HG02678 (cell line): ENCODE data around the gene PRKAR1A.

Source experiments
- ATAC-seq: cut with Tn5 transposase; IDR thresholded peaks from one replicate; pipeline ENCODE4 v1.9.1; 2021; ENCODE audit warnings: mild to moderate bottlenecking, moderate library complexity; ENCODE audit not compliant: unreplicated experiment

PRKAR1A gene

GRCh38 chr17:68541816-68542215 is 29.6 kb downstream of the PRKAR1A start:
- no peak for ATAC-seq

- no peak for ATAC-seq
Observed at GRCh38 chr17:68542698-68543463, 30.7 kb downstream of the PRKAR1A start.

GRCh38 chr17:68544111-68544915 is 32.1 kb downstream of the PRKAR1A start:
- no peak for ATAC-seq

- ATAC-seq: no peak
Observed at GRCh38 chr17:68556551-68556950, 44.3 kb downstream of the PRKAR1A start.

- ATAC-seq: no peak
Observed at GRCh38 chr17:68559316-68559715, 47.1 kb downstream of the PRKAR1A start.

- ATAC-seq: no peak
Observed at GRCh38 chr17:68560966-68561720, 48.9 kb downstream of the PRKAR1A start.

GRCh38 chr17:68562736-68563135 is 50.5 kb downstream of the PRKAR1A start:
- no peak for ATAC-seq

- ATAC-seq: no peak
Observed at GRCh38 chr17:68564415-68565111, 52.3 kb downstream of the PRKAR1A start.

GRCh38 chr17:68565661-68566441 is 53.6 kb downstream of the PRKAR1A start:
- no peak for ATAC-seq

GRCh38 chr17:68566442-68566738 is 54.2 kb downstream of the PRKAR1A start:
- no peak for ATAC-seq

GRCh38 chr17:68567035-68567434 is 54.8 kb downstream of the PRKAR1A start:
- no peak for ATAC-seq

GRCh38 chr17:68567581-68567980 is 55.4 kb downstream of the PRKAR1A start:
- ATAC-seq: no peak

- ATAC-seq: no peak
Observed at GRCh38 chr17:68568581-68568980, 56.4 kb downstream of the PRKAR1A start.

- ATAC-seq: no peak
Observed at GRCh38 chr17:68569346-68569745, 57.1 kb downstream of the PRKAR1A start.

- ATAC-seq: no peak
Observed at GRCh38 chr17:68570526-68570925, 58.3 kb downstream of the PRKAR1A start.

- ATAC-seq: no peak
Observed at GRCh38 chr17:68572138-68572842, 60.1 kb downstream of the PRKAR1A start.

GRCh38 chr17:68573338-68573737 is 61.1 kb downstream of the PRKAR1A start:
- ATAC-seq: no peak

- no peak for ATAC-seq
Observed at GRCh38 chr17:68576137-68576536, 63.9 kb downstream of the PRKAR1A start.

- ATAC-seq: no peak
Observed at GRCh38 chr17:68576811-68577496, 64.7 kb downstream of the PRKAR1A start.
